Large intestine (tissue), 3 donors: ENCODE data around the gene TGM1. TPM values are rescaled to one million over a fixed set of nuclear protein-coding genes. Genes with fewer than 3 reads are reported as not detected.

ENCODE experiments used
- DNase-seq, 2 donors: peaks; one replicate each; pipeline versions ENCODE4 v3.0.0 to v3.0.0-alpha.2; 2013
- H3K27ac ChIP-seq: one replicate; pipeline ENCODE4 v1.5.1; 2013; ENCODE audit warnings: low read length
- H3K27me3 ChIP-seq: 2 replicates; pipeline ENCODE4 v1.6.1; 2013; ENCODE audit warnings: low read length; ENCODE audit not compliant: control insufficient read depth, insufficient read depth
- H3K36me3 ChIP-seq: 2 replicates; pipeline ENCODE4 v1.6.1; 2013; ENCODE audit warnings: low read length; ENCODE audit not compliant: control insufficient read depth, insufficient read depth
- H3K4me1 ChIP-seq: one replicate; pipeline ENCODE4 v1.6.1; 2013; ENCODE audit warnings: low read length; ENCODE audit not compliant: control insufficient read depth, insufficient read depth
- H3K4me3 ChIP-seq: one replicate; pipeline ENCODE4 v1.5.1; 2013; ENCODE audit warnings: low read length
- H3K9me3 ChIP-seq: one replicate; pipeline ENCODE4 v1.6.1; 2013; ENCODE audit warnings: mild to moderate bottlenecking, low read depth, low read length, moderate library complexity; ENCODE audit not compliant: control insufficient read depth
- WGBS: methylation state at CpG from one replicate; pipeline ENCODE4 v1.1.5; 2013; ENCODE audit warnings: low lambda C conversion rate; ENCODE audit not compliant: insufficient coverage; 5-methylcytosine and 5-hydroxymethylcytosine counted together
- polyA plus RNA-seq: library from polyadenylated mRNA; unstranded; fragments of 120-200 nt; gene quantifications from one replicate; pipeline ENCODE4 v1.2.1, GENCODE V29; 2013

Gene TGM1
- polyA plus RNA-seq, 1 donor = 8.6 TPM

DNA sequence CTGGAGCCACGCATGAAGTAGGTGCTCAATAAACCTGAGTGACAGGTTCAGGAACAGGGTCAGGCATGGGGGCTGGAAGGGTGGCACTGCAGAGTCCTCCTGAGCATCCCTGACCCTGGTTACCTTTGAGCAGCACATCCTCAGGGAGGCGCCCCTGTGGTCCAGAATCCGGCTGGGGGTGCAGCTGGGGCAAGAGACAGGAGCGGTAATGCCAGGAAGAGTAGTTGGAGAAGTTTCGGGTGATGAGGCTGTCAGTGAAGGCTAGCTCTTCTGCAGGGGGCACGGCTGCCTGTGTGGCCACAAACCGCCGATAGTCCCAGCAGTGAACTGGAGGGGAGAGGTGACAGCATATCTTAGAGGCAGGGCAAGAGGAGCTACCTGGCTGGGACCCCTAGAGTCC, 6.4 kb upstream of the TGM1 start:
- Histone ChIP-seq H3K36me3 (peaks cover 39% of the 10 kb centered on the region), H3K4me1 (peaks cover 9% of the 10 kb centered on the region), H3K4me3 (no peak overlapping the region), H3K9me3 (no peaks in the 10 kb centered on the region), H3K27me3 (no peaks in the 10 kb centered on the region), H3K27ac (no peak overlapping the region)
- DNase-seq = no peak
- no CpG with 5 or more reads among the region's 8 CpGs for WGBS

DNA sequence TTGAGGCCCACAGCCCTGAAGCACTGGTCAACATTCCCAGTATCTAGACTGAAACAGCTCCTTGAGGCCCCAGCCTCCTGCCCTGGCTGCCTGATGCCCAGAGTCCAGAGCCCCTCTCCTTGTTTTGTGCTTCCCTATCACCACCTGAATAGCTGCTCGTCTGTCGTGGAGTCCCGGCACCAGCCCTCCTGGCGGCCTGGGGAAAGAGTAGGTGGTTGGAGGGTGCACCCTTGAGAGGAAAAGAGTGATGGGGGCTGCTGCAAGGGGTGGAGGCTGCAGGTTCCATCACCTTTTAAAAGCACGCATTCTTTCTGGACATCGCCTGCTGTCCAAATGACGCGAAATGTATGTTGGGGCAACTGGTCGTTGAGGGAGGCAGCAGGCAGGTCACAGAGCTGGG, 5.2 kb upstream of the TGM1 start:
- H3K36me3 ChIP-seq = peaks cover 39% of the 10 kb centered on the region
- WGBS = no CpG with 5 or more reads among the region's 9 CpGs
- DNase-seq = no peak
- no peaks in the 10 kb centered on the region for H3K9me3 ChIP-seq
- no peak overlapping the region for H3K27ac ChIP-seq
- H3K4me1 ChIP-seq = peaks cover 9% of the 10 kb centered on the region
- H3K4me3 ChIP-seq = no peak overlapping the region
- no peaks in the 10 kb centered on the region for H3K27me3 ChIP-seq

DNA sequence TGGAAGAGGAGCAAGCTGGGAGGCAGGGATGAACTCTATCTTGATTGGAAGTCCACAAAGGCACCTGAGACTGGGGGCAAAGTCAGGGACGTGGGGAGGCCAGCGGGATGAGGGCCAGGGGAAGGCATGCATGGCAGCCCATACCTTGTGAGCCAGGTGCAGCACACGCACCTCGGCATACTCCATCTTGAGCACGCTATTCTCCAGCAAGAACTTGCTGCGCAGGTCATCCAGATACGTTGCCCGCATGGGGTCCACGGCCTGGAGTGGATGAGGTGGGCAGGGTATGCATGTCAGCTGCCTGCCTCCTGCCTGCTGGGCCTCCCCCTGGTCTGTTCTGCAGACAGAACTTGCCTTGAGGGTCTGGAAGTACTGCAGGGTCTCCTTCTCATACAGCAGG, 4.5 kb upstream of the TGM1 start:
- DNase-seq = no peak
- no peak overlapping the region for H3K27ac ChIP-seq
- H3K9me3 ChIP-seq = no peaks in the 10 kb centered on the region
- WGBS = no CpG with 5 or more reads among the region's 9 CpGs
- H3K36me3 ChIP-seq = peaks cover 39% of the 10 kb centered on the region
- H3K27me3 ChIP-seq = no peaks in the 10 kb centered on the region
- H3K4me1 ChIP-seq = peaks cover 9% of the 10 kb centered on the region
- no peak overlapping the region for H3K4me3 ChIP-seq

DNA sequence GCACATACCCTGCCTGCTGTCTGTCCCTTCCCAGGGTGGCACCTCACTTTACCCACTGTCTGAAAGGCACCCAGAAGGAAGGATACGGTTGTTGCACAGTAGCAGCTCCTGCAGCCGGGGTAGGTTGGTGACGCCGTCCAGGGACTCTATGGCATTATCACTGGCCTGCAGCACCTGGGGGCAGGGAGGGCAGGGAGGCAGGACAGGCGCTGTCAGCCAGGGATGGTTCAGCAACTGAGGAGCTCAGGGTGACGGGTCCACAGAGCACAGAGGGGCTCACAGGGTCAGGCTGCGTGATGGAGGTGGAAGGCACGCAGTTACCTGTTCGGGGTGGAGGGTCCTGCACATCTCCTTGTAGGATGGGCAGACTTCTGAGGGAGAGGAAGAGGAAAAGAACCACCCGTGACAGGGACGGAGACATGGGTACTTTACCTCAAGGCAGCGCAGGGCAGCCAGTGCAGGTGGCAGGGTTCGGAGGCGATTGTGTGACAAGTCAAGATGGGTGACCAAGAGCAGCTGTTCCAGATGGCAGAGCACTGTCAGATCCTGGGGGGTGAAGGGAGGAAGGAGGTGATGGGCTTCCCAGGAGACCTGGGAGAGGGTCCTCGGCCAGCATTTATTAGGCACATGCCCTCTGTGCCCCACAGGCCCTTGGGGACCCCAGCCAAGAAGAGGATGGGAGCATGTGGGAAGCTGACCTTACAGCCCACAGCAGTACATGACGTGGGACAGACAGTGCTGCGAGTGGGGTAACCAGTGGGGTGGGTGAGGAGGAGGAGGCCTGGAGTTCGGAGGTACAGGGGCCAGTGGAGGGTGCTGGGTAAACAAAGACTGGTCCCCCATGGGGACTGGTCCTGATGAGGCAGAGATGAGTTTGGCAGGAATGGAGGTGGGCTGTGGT, 3.6 kb upstream of the TGM1 start:
- Histone ChIP-seq H3K4me3 (no peak overlapping the region), H3K9me3 (no peaks in the 10 kb centered on the region), H3K4me1 (peaks cover 4% of the 10 kb centered on the region), H3K27ac (no peak overlapping the region), H3K36me3 (peaks cover 39% of the 10 kb centered on the region), H3K27me3 (no peaks in the 10 kb centered on the region)
- WGBS = no CpG with 5 or more reads among the region's 18 CpGs
- no peak for DNase-seq

DNA sequence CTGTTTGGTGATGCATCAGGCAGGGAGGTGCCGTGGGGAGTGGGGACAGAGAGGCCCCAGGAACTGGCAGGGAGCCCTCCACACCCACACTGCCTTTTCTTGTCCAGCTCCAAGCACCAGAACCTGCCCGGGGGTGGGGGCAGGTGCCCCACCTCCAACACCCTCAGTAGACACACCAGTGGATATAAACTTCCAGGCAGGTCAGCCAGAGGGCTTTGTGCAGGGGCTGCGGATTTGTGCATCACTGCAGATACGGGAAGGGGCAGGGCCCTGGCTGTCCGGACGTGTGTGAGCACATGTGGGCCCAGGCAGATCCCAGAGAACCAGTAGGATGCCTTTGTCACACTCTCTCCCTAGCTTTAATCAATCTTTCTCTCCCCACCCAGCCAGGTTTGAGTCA, 1.3 kb upstream of the TGM1 start:
- DNase-seq = no peak
- no CpG with 5 or more reads among the region's 6 CpGs for WGBS
- peaks cover 34% of the 10 kb centered on the region for H3K36me3 ChIP-seq
- H3K4me1 ChIP-seq = no peaks in the 10 kb centered on the region
- no peaks in the 10 kb centered on the region for H3K9me3 ChIP-seq
- no peak overlapping the region for H3K27ac ChIP-seq
- H3K4me3 ChIP-seq = no peak overlapping the region
- no peaks in the 10 kb centered on the region for H3K27me3 ChIP-seq

DNA sequence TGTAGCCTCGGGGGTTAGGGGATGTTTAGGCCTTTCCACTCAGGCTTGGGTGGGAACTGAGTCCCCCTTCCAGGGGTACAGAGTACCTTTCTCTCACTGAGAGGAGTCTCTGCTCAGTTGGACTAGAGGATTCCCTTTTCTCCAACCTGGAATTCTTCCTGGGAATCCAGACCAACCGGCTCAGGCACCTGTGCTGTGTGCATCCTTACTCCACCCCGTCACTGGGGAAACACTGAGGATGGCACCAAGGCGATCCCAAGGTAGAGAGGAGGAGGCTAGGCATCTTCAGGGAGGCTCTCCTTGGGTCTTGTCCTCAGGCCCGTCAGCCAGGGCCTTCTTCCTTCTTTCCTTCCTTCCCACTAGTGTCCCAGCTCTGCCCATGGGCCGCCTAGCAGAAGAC, 871 bp upstream of the TGM1 start:
- DNase-seq = no peak
- Histone ChIP-seq H3K27me3 (no peaks in the 10 kb centered on the region), H3K36me3 (peaks cover 30% of the 10 kb centered on the region), H3K9me3 (no peaks in the 10 kb centered on the region), H3K27ac (no peak overlapping the region), H3K4me1 (no peaks in the 10 kb centered on the region), H3K4me3 (no peak overlapping the region)
- WGBS = 67% methylated on average over 1 of the region's 6 CpGs

DNA sequence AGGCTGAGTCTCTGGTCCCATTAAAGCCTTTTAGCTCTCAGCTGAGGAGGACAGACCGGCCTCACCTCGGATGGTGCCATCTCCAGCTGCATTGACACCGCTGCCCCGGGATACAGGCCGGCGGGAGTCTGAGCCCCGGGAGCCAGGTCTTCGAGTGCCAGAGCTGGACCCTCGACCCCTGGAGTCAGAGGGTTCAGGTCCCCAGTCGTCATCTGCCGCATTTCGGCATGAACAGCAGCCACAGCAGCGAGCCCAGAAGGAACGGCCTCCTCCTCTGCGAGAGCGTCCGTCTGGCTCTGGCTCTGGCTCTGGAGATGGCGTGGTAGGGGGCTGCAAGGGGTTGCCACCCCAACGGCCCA, 1.0 kb downstream of the TGM1 start:
- no peaks in the 10 kb centered on the region for H3K27me3 ChIP-seq
- no CpG with 5 or more reads among the region's 19 CpGs for WGBS
- no peak for DNase-seq
- no peaks in the 10 kb centered on the region for H3K4me1 ChIP-seq
- no peaks in the 10 kb centered on the region for H3K9me3 ChIP-seq
- H3K4me3 ChIP-seq = no peak overlapping the region
- H3K27ac ChIP-seq = no peak overlapping the region
- H3K36me3 ChIP-seq = peaks cover 13% of the 10 kb centered on the region

DNA sequence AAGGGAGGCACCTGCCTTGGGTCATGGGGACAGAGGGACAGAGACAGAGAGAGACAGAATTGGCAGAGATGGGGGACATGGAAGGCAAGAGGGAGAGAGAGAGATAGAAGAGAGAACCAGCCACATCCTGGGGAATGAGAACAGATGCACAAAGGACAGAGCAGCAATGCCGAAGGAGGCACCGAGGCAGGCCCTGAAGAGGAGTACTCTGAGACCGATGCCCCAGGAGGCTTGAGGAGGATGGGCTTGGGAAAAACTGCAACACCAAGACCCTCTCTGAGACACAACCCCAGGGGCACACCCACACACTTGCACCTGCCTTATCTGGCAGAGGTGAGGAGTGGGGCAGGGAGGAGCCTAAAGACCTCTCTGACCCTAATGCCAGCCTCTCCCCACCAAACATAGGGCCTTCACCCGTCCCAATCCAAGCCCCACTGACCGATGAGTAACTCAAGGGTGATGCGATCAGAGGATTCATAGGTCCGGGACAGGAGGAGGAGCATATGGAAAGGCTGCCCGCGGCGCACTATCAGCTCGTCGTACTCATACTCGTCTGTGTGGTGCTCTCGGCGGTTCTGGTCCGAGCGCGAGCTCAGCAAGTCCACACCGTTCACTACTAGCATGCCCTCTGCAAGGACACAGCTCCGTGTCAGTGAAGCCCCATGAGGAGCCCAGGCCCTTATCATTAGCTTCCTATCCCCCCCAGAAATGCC, 1.6 kb downstream of the TGM1 start:
- no peaks in the 10 kb centered on the region for H3K4me1 ChIP-seq
- H3K27me3 ChIP-seq = no peaks in the 10 kb centered on the region
- no CpG with 5 or more reads among the region's 20 CpGs for WGBS
- no peak overlapping the region for H3K27ac ChIP-seq
- H3K9me3 ChIP-seq = no peaks in the 10 kb centered on the region
- H3K36me3 ChIP-seq = peaks cover 7% of the 10 kb centered on the region
- H3K4me3 ChIP-seq = no peak overlapping the region
- no peak for DNase-seq

DNA sequence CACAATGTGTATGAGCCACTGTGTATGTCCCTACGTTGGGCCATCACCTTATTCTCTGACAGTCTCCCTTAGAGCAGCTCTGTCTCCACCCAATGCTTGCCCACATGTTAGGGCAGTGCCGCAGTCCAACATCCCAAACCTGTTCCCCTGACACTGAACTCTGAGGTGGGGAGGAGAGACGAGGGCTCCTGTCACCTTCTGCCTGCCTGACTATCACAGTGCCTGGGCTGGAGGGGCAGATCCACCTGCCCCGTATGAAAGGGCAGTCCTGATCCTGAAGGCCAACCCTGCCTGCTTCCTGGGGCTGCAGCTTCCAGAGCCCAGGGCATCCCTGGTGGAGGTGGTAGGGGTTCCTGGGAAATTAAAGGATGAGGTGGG, 2.2 kb downstream of the TGM1 start:
- no CpG with 5 or more reads among the region's 4 CpGs for WGBS
- DNase-seq = no peak
- no peak overlapping the region for H3K27ac ChIP-seq

DNA sequence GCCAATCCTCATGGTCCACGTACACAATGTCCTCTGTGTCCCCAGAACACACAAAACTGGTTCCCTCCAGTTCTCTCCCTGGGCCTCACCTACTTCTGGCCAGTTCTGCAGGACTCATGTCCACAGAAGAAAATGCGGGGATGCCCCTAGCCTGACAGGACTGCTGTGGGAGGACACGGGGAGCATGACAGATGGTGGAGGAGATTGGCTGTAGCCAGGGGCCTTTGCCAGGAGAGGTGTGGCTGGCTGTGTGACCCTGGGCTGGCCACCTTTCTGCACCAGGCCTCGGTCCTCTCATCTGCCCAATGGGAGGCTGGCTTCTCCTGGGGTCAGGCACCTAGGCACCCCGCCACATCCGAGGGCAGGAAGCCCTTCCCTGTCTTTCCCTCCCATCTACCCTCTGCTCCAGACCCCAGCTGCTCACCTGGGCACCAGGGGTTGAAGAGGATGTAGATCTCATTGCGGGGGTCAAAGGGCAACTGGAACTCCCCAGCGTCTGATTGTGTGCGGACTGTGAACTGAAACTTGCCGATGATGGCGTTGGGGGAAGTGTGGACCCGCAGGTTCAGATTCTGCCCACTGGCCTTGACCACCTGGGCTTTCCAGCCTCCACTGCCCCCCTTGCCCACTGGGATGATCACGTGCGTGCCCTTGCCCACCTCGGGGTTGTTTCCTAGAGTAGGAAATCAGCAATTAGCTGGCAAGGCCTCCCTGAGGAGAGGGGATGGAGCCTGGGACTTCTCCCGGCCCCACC, 2.8 kb downstream of the TGM1 start:
- Histone ChIP-seq H3K27me3 (no peaks in the 10 kb centered on the region), H3K9me3 (no peaks in the 10 kb centered on the region), H3K36me3 (peaks cover 2% of the 10 kb centered on the region), H3K4me1 (no peaks in the 10 kb centered on the region), H3K4me3 (no peak overlapping the region), H3K27ac (no peak overlapping the region)
- DNase-seq = no peak
- WGBS = no CpG with 5 or more reads among the region's 16 CpGs

More for the DNA sequence above, 2.2 kb downstream of the TGM1 start:
- no peaks in the 10 kb centered on the region for H3K4me1 ChIP-seq
- no peak overlapping the region for H3K4me3 ChIP-seq
- no peaks in the 10 kb centered on the region for H3K27me3 ChIP-seq
- peaks cover 3% of the 10 kb centered on the region for H3K36me3 ChIP-seq
- H3K9me3 ChIP-seq = no peaks in the 10 kb centered on the region
